Measurements from ENCODE around the gene CDR2.

CDR2 gene

GRCh38 chr16:22300427-22301071 is 73.9 kb downstream of the CDR2 start:
- Histone ChIP-seq H3K4me1 (ENCODE audit: control insufficient read depth, insufficient read depth, low read length) (no peaks in the 10 kb centered on the region), H3K4me3 (ENCODE audit: low read depth, low read length) (no peak overlapping the region), H3K9me3 (ENCODE audit: control insufficient read depth, insufficient read depth, low read length) (no peaks in the 10 kb centered on the region), H3K36me3 (ENCODE audit: control insufficient read depth, insufficient read depth, low read length) (peaks cover 36% of the 10 kb centered on the region), H3K9ac (ENCODE audit: low read depth, low read length) (no peak overlapping the region), H3K27ac (ENCODE audit: low read depth, low read length) (no peak overlapping the region), H3K27me3 (ENCODE audit: control insufficient read depth, insufficient read depth, low read length) (no peaks in the 10 kb centered on the region)

- no peaks in the 10 kb centered on the region for H3K9me3 ChIP-seq (ENCODE audit: control insufficient read depth, insufficient read depth, low read length)
- no peak overlapping the region for H3K27ac ChIP-seq (ENCODE audit: low read depth, low read length)
- no peak overlapping the region for H3K4me3 ChIP-seq (ENCODE audit: low read depth, low read length)
- H3K9ac ChIP-seq (ENCODE audit: low read depth, low read length), result no peak overlapping the region
- no peaks in the 10 kb centered on the region for H3K4me1 ChIP-seq (ENCODE audit: control insufficient read depth, insufficient read depth, low read length)
- H3K36me3 ChIP-seq (ENCODE audit: control insufficient read depth, insufficient read depth, low read length), result peaks cover 20% of the 10 kb centered on the region
- no peaks in the 10 kb centered on the region for H3K27me3 ChIP-seq (ENCODE audit: control insufficient read depth, insufficient read depth, low read length)
Observed at GRCh38 chr16:22299036-22299435, 75.4 kb downstream of the CDR2 start.

- peaks cover 14% of the 10 kb centered on the region for H3K36me3 ChIP-seq (ENCODE audit: control insufficient read depth, insufficient read depth, low read length)
- H3K9me3 ChIP-seq (ENCODE audit: control insufficient read depth, insufficient read depth, low read length), result no peaks in the 10 kb centered on the region
- peak overlapping the region; percentile 97 for H3K27ac ChIP-seq (ENCODE audit: low read depth, low read length)
- peak overlapping the region; percentile 94 for H3K9ac ChIP-seq (ENCODE audit: low read depth, low read length)
- peak overlapping the region; percentile 86 for H3K4me3 ChIP-seq (ENCODE audit: low read depth, low read length)
- H3K4me1 ChIP-seq (ENCODE audit: control insufficient read depth, insufficient read depth, low read length), result no peaks in the 10 kb centered on the region
- no peaks in the 10 kb centered on the region for H3K27me3 ChIP-seq (ENCODE audit: control insufficient read depth, insufficient read depth, low read length)
Observed at GRCh38 chr16:22297871-22298733, 76.3 kb downstream of the CDR2 start.

GRCh38 chr16:22297114-22297870 is 77.1 kb downstream of the CDR2 start, which contains the start of gene POLR3E:
Gene POLR3E (plus strand): TSS chr16:22297409. CDS start chr16:22302969, 5,560 bp downstream.
- Histone ChIP-seq H3K36me3 (ENCODE audit: control insufficient read depth, insufficient read depth, low read length) (peaks cover 7% of the 10 kb centered on the region; the same call in 1 of the 2 replicates), H3K9ac (ENCODE audit: low read depth, low read length) (peak within 1 kb of the TSS; percentile 94), H3K27ac (ENCODE audit: low read depth, low read length) (peak within 1 kb of the TSS; percentile 97), H3K27me3 (ENCODE audit: control insufficient read depth, insufficient read depth, low read length) (no peaks in the 10 kb centered on the region), H3K4me1 (ENCODE audit: control insufficient read depth, insufficient read depth, low read length) (0 out of 2 replicates have a peak, but pooled peaks cover 3% of the 10 kb centered on the region), H3K9me3 (ENCODE audit: control insufficient read depth, insufficient read depth, low read length) (no peaks in the 10 kb centered on the region), H3K4me3 (ENCODE audit: low read depth, low read length) (peak within 1 kb of the TSS; percentile 86)

GRCh38 chr16:22296225-22297113 is 78.0 kb downstream of the CDR2 start:
- no peak overlapping the region for H3K27ac ChIP-seq (ENCODE audit: low read depth, low read length)

More at GRCh38 chr16:22296225-22297113, 78.0 kb downstream of the CDR2 start:
- Histone ChIP-seq H3K36me3 (ENCODE audit: control insufficient read depth, insufficient read depth, low read length) (peaks cover 2% of the 10 kb centered on the region; the same call in 1 of the 2 replicates), H3K27me3 (ENCODE audit: control insufficient read depth, insufficient read depth, low read length) (no peaks in the 10 kb centered on the region), H3K4me1 (ENCODE audit: control insufficient read depth, insufficient read depth, low read length) (peaks cover 8% of the 10 kb centered on the region; the same call in 1 of the 2 replicates), H3K9ac (ENCODE audit: low read depth, low read length) (no peak overlapping the region), H3K4me3 (ENCODE audit: low read depth, low read length) (peak overlapping the region; percentile 86), H3K9me3 (ENCODE audit: control insufficient read depth, insufficient read depth, low read length) (no peaks in the 10 kb centered on the region)
